Liver (tissue), 9 donors: ENCODE results near the gene TLCD5. TPM values are rescaled to one million over a fixed set of nuclear protein-coding genes. Genes with fewer than 3 reads are reported as not detected.

Experiments
- DNase-seq: peaks from one replicate; pipeline ENCODE4 v3.0.0-alpha.2; 2017; ENCODE audit warnings: low spot score
- H3K27ac ChIP-seq, 2 donors: one replicate each; pipeline ENCODE4 v1.7.0; 2013; ENCODE audit warnings: inconsistent platforms in 2 of 2, low read length in 2 of 2, control low read depth in 1 of 2, low read depth in 1 of 2, mild to moderate bottlenecking in 1 of 2
- H3K27me3 ChIP-seq, 4 donors: one replicate each; pipeline versions ENCODE4 v1.6.1 to v1.7.0; 2013; ENCODE audit warnings: low read length in 3 of 4, inconsistent platforms in 1 of 4, mild to moderate bottlenecking in 1 of 4, moderate library complexity in 1 of 4; ENCODE audit not compliant: control insufficient read depth in 4 of 4, insufficient read depth in 4 of 4
- H3K36me3 ChIP-seq, 4 donors: one replicate each; pipeline versions ENCODE4 v1.6.1 to v1.7.0; 2013; ENCODE audit warnings: low read length in 3 of 4, mild to moderate bottlenecking in 3 of 4, low read depth in 1 of 4, moderate library complexity in 1 of 4; ENCODE audit not compliant: control insufficient read depth in 4 of 4, insufficient read depth in 3 of 4
- H3K4me1 ChIP-seq, 4 donors: one replicate each; pipeline versions ENCODE4 v1.6.1 to v1.7.0; 2013; ENCODE audit warnings: low read length in 3 of 4, mild to moderate bottlenecking in 3 of 4, moderate library complexity in 1 of 4; ENCODE audit not compliant: control insufficient read depth in 4 of 4, insufficient read depth in 4 of 4
- H3K4me3 ChIP-seq, 3 donors: one replicate each; pipeline versions ENCODE4 v1.6.1 to v1.7.0; 2013; ENCODE audit warnings: low read length in 3 of 3, control low read depth in 1 of 3, low read depth in 1 of 3, mild to moderate bottlenecking in 1 of 3
- H3K9ac ChIP-seq, 2 donors: one replicate each; pipeline ENCODE4 v1.7.0; 2013; ENCODE audit warnings: low read length in 2 of 2, mild to moderate bottlenecking in 2 of 2, moderate library complexity in 2 of 2, control low read depth in 1 of 2, low read depth in 1 of 2
- H3K9me3 ChIP-seq, 4 donors: one replicate each; pipeline versions ENCODE4 v1.6.1 to v1.7.0; 2013; ENCODE audit warnings: low read length in 3 of 4; ENCODE audit not compliant: control insufficient read depth in 4 of 4
- FOXA1 ChIP-seq: IDR thresholded peaks from 2 replicates; pipeline ENCODE4 v1.6.1; 2016; ENCODE audit warnings: antibody characterized with exemption
- HNF4A ChIP-seq, 2 donors: conservative IDR thresholded peaks; 2 replicates each; pipeline ENCODE4 v1.6.1; 2016; ENCODE audit warnings: antibody characterized with exemption in 2 of 2, mild to moderate bottlenecking in 2 of 2
- NR2F2 ChIP-seq: IDR thresholded peaks from 2 replicates; pipeline ENCODE4 v1.6.1; 2016; ENCODE audit warnings: antibody characterized with exemption
- RXRA ChIP-seq, 2 donors: IDR thresholded peaks; 2 replicates each; pipeline ENCODE4 v1.6.1; 2017 to 2018; ENCODE audit warnings: antibody characterized with exemption in 2 of 2, mild to moderate bottlenecking in 1 of 2
- SP1 ChIP-seq: IDR thresholded peaks from 2 replicates; pipeline ENCODE4 v1.6.1; 2018; ENCODE audit warnings: antibody characterized with exemption, mild to moderate bottlenecking
- TAF1 ChIP-seq: conservative IDR thresholded peaks from 2 replicates; pipeline ENCODE4 v1.6.1; 2016; ENCODE audit warnings: antibody characterized with exemption, mild to moderate bottlenecking
- WGBS: extraction: QIAGEN DNeasy Blood & Tissue Kit; methylation state at CpG from one replicate; pipeline ENCODE4 v1.1.7; 2013; 5-methylcytosine and 5-hydroxymethylcytosine counted together
- polyA plus RNA-seq, 2 donors: library from polyadenylated mRNA; stranded (reverse) in 1 of 2; unstranded in 1 of 2; fragments of 200-250 nt in 1 of 2; fragments of >200 nt in 1 of 2; fragmentation: Nextera tagmentation in 1 of 2; extraction: Ambion mirVana in 1 of 2; gene quantifications; one replicate each; pipeline versions ENCODE4 v1.2.1 to v1.2.3, GENCODE V29; 2013 to 2015
- total RNA-seq, 2 donors: library from RNA; depleted of rRNA; stranded (reverse); fragments of >200 nt; gene quantifications; one replicate each; pipeline ENCODE4 v1.2.3, GENCODE V29; 2014
- TF ChIP-seq, protein P1 (sequence below): IDR thresholded peaks from 2 replicates; pipeline ENCODE4 v1.6.1; 2016; ENCODE audit warnings: antibody characterized with exemption
- TF ChIP-seq, protein P2 (sequence below): IDR thresholded peaks from 2 replicates; pipeline ENCODE4 v1.6.1; 2016; ENCODE audit warnings: antibody characterized with exemption, mild to moderate bottlenecking
- TF ChIP-seq, protein P3 (sequence below): IDR thresholded peaks from 2 replicates; pipeline ENCODE4 v1.6.1; 2016; ENCODE audit warnings: antibody characterized with exemption
- TF ChIP-seq, protein P4 (sequence below): IDR thresholded peaks from 2 replicates; pipeline ENCODE4 v1.6.1; 2016; ENCODE audit warnings: antibody characterized with exemption
- donor health status: healthy.
- donor health status: healthy.
- donor health status: healthy.
- donor health status: healthy.
- donor health status: healthy.

The TLCD5 gene
- total and polyA plus RNA-seq, 4 donors: 0.31 to 1.2 (median 0.68) TPM

GRCh38 chr11:120304526-120304925 is 20.6 kb upstream of the TLCD5 start:
- H3K4me1 ChIP-seq: peaks cover 0 to 4% (median 2%) of the 10 kb centered on the region in 4 donors
- H3K9ac ChIP-seq: no peak overlapping the region
- no peaks in the 10 kb centered on the region for H3K9me3 ChIP-seq
- no peak overlapping the region for H3K27ac ChIP-seq
- no peak overlapping the region for H3K4me3 ChIP-seq
- no peaks in the 10 kb centered on the region for H3K27me3 ChIP-seq
- H3K36me3 ChIP-seq: no peaks in the 10 kb centered on the region
- TF ChIP-seq, protein P1, sequence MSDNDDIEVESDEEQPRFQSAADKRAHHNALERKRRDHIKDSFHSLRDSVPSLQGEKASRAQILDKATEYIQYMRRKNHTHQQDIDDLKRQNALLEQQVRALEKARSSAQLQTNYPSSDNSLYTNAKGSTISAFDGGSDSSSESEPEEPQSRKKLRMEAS: no peak
- TF ChIP-seq, protein P2, sequence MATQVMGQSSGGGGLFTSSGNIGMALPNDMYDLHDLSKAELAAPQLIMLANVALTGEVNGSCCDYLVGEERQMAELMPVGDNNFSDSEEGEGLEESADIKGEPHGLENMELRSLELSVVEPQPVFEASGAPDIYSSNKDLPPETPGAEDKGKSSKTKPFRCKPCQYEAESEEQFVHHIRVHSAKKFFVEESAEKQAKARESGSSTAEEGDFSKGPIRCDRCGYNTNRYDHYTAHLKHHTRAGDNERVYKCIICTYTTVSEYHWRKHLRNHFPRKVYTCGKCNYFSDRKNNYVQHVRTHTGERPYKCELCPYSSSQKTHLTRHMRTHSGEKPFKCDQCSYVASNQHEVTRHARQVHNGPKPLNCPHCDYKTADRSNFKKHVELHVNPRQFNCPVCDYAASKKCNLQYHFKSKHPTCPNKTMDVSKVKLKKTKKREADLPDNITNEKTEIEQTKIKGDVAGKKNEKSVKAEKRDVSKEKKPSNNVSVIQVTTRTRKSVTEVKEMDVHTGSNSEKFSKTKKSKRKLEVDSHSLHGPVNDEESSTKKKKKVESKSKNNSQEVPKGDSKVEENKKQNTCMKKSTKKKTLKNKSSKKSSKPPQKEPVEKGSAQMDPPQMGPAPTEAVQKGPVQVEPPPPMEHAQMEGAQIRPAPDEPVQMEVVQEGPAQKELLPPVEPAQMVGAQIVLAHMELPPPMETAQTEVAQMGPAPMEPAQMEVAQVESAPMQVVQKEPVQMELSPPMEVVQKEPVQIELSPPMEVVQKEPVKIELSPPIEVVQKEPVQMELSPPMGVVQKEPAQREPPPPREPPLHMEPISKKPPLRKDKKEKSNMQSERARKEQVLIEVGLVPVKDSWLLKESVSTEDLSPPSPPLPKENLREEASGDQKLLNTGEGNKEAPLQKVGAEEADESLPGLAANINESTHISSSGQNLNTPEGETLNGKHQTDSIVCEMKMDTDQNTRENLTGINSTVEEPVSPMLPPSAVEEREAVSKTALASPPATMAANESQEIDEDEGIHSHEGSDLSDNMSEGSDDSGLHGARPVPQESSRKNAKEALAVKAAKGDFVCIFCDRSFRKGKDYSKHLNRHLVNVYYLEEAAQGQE: no peak
- TF ChIP-seq, protein P3, sequence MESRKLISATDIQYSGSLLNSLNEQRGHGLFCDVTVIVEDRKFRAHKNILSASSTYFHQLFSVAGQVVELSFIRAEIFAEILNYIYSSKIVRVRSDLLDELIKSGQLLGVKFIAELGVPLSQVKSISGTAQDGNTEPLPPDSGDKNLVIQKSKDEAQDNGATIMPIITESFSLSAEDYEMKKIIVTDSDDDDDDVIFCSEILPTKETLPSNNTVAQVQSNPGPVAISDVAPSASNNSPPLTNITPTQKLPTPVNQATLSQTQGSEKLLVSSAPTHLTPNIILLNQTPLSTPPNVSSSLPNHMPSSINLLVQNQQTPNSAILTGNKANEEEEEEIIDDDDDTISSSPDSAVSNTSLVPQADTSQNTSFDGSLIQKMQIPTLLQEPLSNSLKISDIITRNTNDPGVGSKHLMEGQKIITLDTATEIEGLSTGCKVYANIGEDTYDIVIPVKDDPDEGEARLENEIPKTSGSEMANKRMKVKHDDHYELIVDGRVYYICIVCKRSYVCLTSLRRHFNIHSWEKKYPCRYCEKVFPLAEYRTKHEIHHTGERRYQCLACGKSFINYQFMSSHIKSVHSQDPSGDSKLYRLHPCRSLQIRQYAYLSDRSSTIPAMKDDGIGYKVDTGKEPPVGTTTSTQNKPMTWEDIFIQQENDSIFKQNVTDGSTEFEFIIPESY: no peak
- DNase-seq: no peak

- Histone ChIP-seq H3K4me3 (no peak overlapping the region), H3K4me1 (peaks cover 0 to 4% (median 2%) of the 10 kb centered on the region in 4 donors), H3K9me3 (no peaks in the 10 kb centered on the region), H3K9ac (no peak overlapping the region), H3K27me3 (no peaks in the 10 kb centered on the region), H3K27ac (no peak overlapping the region), H3K36me3 (no peaks in the 10 kb centered on the region)
- no peak for TF ChIP-seq FOXA1
- TF ChIP-seq, protein P4, sequence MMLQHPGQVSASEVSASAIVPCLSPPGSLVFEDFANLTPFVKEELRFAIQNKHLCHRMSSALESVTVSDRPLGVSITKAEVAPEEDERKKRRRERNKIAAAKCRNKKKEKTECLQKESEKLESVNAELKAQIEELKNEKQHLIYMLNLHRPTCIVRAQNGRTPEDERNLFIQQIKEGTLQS: no peak
- TF ChIP-seq TAF1: no peak
- no peak for TF ChIP-seq SP1
- TF ChIP-seq, protein P3: no peak
- TF ChIP-seq HNF4A (conservative IDR thresholded peaks at IDR 0.05): no peak
- TF ChIP-seq RXRA (IDR thresholded peaks at IDR 0.05): no peak
- no peak for TF ChIP-seq NR2F2
- WGBS: 79% methylated on average over 12 of the region's 12 CpGs
- no peak for DNase-seq
These were observed 19.8 kb upstream of the TLCD5 start for GRCh38 chr11:120305286-120305685.
